SK-N-SH (cell line): ENCODE measurements around the gene BTBD16. TPM values are rescaled to one million over a fixed set of nuclear protein-coding genes. Genes with fewer than 3 reads are reported as not detected.

ENCODE experiments used
- CTCF ChIA-PET: fragments of 300-600, 350-600 bp; formaldehyde crosslinking; extraction: SDS; loops from one replicate; lab custom pipeline; 2021; lab: Yijun Ruan, JAX
- POLR2A ChIA-PET: fragments of 350-600 bp; sonication (Branson Sonifier 250); formaldehyde crosslinking; extraction: SDS; loops from one replicate; lab custom pipeline; 2020; ENCODE audit warnings: antibody characterized with exemption, inconsistent platforms; lab: Yijun Ruan, JAX
- DNase-seq: peaks from one replicate; pipeline ENCODE4 v3.0.0; 2012
- H2AFZ ChIP-seq: fragments of 200-600 bp; sonication (generic); 2 replicates; pipeline ENCODE4 v1.8.1; 2016; ENCODE audit warnings: antibody characterized with exemption, mild to moderate bottlenecking, low read depth
- H3F3A ChIP-seq: fragments of 200-600 bp; sonication (generic); replicated peaks from 2 replicates; pipeline ENCODE3; 2016; ENCODE audit warnings: antibody characterized with exemption, mild to moderate bottlenecking; ENCODE audit not compliant: insufficient read depth
- H3K27ac ChIP-seq, 2 experiments: fragments of 200-500 bp in 1 of 2; fragments of 200-600 bp in 1 of 2; sonication (Bioruptor generic) in 1 of 2; sonication (generic), shearing (Covaris generic) in 1 of 2; 2 replicates each; pipeline versions ENCODE4 v1.5.1 to v1.6.1; 2014 to 2016; ENCODE audit warnings: low read depth in 2 of 2, inconsistent platforms in 1 of 2, low read length in 1 of 2, mild to moderate bottlenecking in 1 of 2, mixed read lengths in 1 of 2
- H3K27me3 ChIP-seq: fragments of 200-600 bp; sonication (generic), shearing (Covaris generic); 2 replicates; pipeline ENCODE4 v1.6.1; 2016; ENCODE audit warnings: mixed run types; ENCODE audit not compliant: insufficient read depth
- H3K36me3 ChIP-seq, 2 experiments: fragments of 200-500 bp in 1 of 2; fragments of 200-600 bp in 1 of 2; sonication (Bioruptor generic) in 1 of 2; sonication (generic) in 1 of 2; replicated peaks in 1 of 2; 2 replicates each; pipeline versions ENCODE3 to v1.5.1; 2014 to 2016; ENCODE audit warnings: low read length in 1 of 2, mild to moderate bottlenecking in 1 of 2; ENCODE audit not compliant: insufficient read depth in 2 of 2, control insufficient read depth in 1 of 2
- H3K4me1 ChIP-seq, 2 experiments: fragments of 200-500 bp in 1 of 2; fragments of 200-600 bp in 1 of 2; sonication (Bioruptor generic) in 1 of 2; sonication (generic), shearing (Covaris generic) in 1 of 2; 2 replicates each; pipeline versions ENCODE4 v1.5.1 to v1.6.1; 2014 to 2016; ENCODE audit warnings: low read depth in 1 of 2, low read length in 1 of 2, mixed run types in 1 of 2; ENCODE audit not compliant: insufficient read depth in 2 of 2, control insufficient read depth in 1 of 2
- H3K4me2 ChIP-seq: fragments of 200-600 bp; sonication (generic), shearing (Covaris generic); 2 replicates; pipeline ENCODE4 v1.6.1; 2017; ENCODE audit warnings: mixed run types
- H3K4me3 ChIP-seq, 2 experiments: fragments of 200-500 bp in 1 of 2; fragments of 200-600 bp in 1 of 2; sonication (Bioruptor generic) in 1 of 2; sonication (generic), shearing (Covaris generic) in 1 of 2; 2 replicates each; pipeline versions ENCODE4 v1.5.1 to v1.8.1; 2014 to 2016; ENCODE audit warnings: low read depth in 2 of 2, inconsistent platforms in 1 of 2, low read length in 1 of 2, mild to moderate bottlenecking in 1 of 2, mixed read lengths in 1 of 2, moderate library complexity in 1 of 2
- H3K79me2 ChIP-seq: fragments of 200-600 bp; sonication (generic); 2 replicates; pipeline ENCODE4 v1.8.1; 2017; ENCODE audit warnings: mild to moderate bottlenecking; ENCODE audit not compliant: insufficient read depth
- H3K9ac ChIP-seq: fragments of 200-600 bp; sonication (generic); 2 replicates; pipeline ENCODE4 v1.6.1; 2017; ENCODE audit warnings: mixed run types
- H3K9me2 ChIP-seq: fragments of 200-600 bp; sonication (generic); 2 replicates; pipeline ENCODE4 v1.6.1; 2017; ENCODE audit warnings: mixed run types
- H3K9me3 ChIP-seq: fragments of 200-600 bp; sonication (generic); 2 replicates; pipeline ENCODE4 v1.6.1; 2017; ENCODE audit warnings: mixed run types, mild to moderate bottlenecking, moderate library complexity
- H4K20me1 ChIP-seq: fragments of 200-600 bp; sonication (generic); 2 replicates; pipeline ENCODE4 v1.6.1; 2017; ENCODE audit warnings: mild to moderate bottlenecking, mixed run types; ENCODE audit not compliant: insufficient read depth
- CHD2 ChIP-seq: fragments of 150-350 bp; IDR thresholded peaks from 2 replicates; pipeline ENCODE4 v1.6.1; 2018; ENCODE audit warnings: low read length; ENCODE audit not compliant: partially characterized antibody
- ELF1 ChIP-seq: IDR thresholded peaks from 2 replicates; pipeline ENCODE4 v1.4.0; 2012
- EP300 ChIP-seq, 2 experiments: IDR thresholded peaks; 2 replicates each; pipeline versions ENCODE4 v1.4.0 to v1.6.1; 2012; ENCODE audit warnings: borderline replicate concordance in 1 of 2, low read depth in 1 of 2, low read length in 1 of 2
- EZH2phosphoT487 ChIP-seq: fragments of 200-600 bp; sonication (generic); IDR thresholded peaks from 2 replicates; pipeline ENCODE4 v1.6.1; 2017; ENCODE audit warnings: low read depth, mixed run types, mild to moderate bottlenecking, antibody characterized with exemption, moderate library complexity, borderline replicate concordance
- FOXM1 ChIP-seq: IDR thresholded peaks from 2 replicates; pipeline ENCODE4 v1.4.0; 2012; ENCODE audit warnings: low read depth, mild to moderate bottlenecking
- GATA2 ChIP-seq: sonication (generic); formaldehyde crosslinking; IDR thresholded peaks from 2 replicates; pipeline ENCODE4 v1.5.0; 2020; ENCODE audit warnings: mild to moderate bottlenecking, missing genetic modification reagents
- IRF3 ChIP-seq: fragments of 150-350 bp; IDR thresholded peaks from 2 replicates; pipeline ENCODE4 v1.6.1; 2016; ENCODE audit warnings: mild to moderate bottlenecking, low read depth, low read length
- JUND ChIP-seq: IDR thresholded peaks from 2 replicates; pipeline ENCODE4 v1.4.0; 2012
- MEF2A ChIP-seq: IDR thresholded peaks from 2 replicates; pipeline ENCODE4 v1.4.0; 2012; ENCODE audit warnings: low read depth, borderline replicate concordance
- MXI1 ChIP-seq: IDR thresholded peaks from 2 replicates; pipeline ENCODE4 v1.6.1; 2012; ENCODE audit warnings: mild to moderate bottlenecking, low read depth, low read length, improper control_type of control experiment
- NFIC ChIP-seq: IDR thresholded peaks from 2 replicates; pipeline ENCODE4 v1.4.0; 2012; ENCODE audit warnings: borderline replicate concordance
- PBX3 ChIP-seq: IDR thresholded peaks from 2 replicates; pipeline ENCODE4; 2012
- RCOR1 ChIP-seq: fragments of 150-350 bp; IDR thresholded peaks from 2 replicates; pipeline ENCODE4 v1.6.1; 2017; ENCODE audit warnings: antibody characterized with exemption, low read length
- REST ChIP-seq: IDR thresholded peaks from 2 replicates; pipeline ENCODE4 v1.6.1; 2012; ENCODE audit warnings: mild to moderate bottlenecking, low read depth, low read length, moderate library complexity
- RFX5 ChIP-seq: IDR thresholded peaks from 2 replicates; pipeline ENCODE4 v1.6.1; 2012; ENCODE audit warnings: mild to moderate bottlenecking, improper control_type of control experiment, low read length
- TAF1 ChIP-seq: IDR thresholded peaks from 2 replicates; pipeline ENCODE4 v1.6.1; 2012; ENCODE audit warnings: low read depth, mild to moderate bottlenecking, low read length, moderate library complexity, borderline replicate concordance
- TEAD4 ChIP-seq: IDR thresholded peaks from 2 replicates; pipeline ENCODE4 v1.4.0; 2012; ENCODE audit warnings: mild to moderate bottlenecking, borderline replicate concordance; ENCODE audit not compliant: insufficient read depth
- USF2 ChIP-seq: fragments of 150-350 bp; IDR thresholded peaks from 2 replicates; pipeline ENCODE4 v1.6.1; 2017; ENCODE audit warnings: antibody characterized with exemption, low read length, low read depth, borderline replicate concordance
- YY1 ChIP-seq: IDR thresholded peaks from 2 replicates; pipeline ENCODE4 v1.4.0; 2012; ENCODE audit warnings: low read depth, mild to moderate bottlenecking
- ZBTB33 ChIP-seq: IDR thresholded peaks from 2 replicates; pipeline ENCODE4 v1.4.0; 2012; ENCODE audit warnings: low read depth, borderline replicate concordance
- WGBS: methylation state at CpG from one replicate; pipeline ENCODE4 v1.1.6; 2017; ENCODE audit warnings: low lambda C conversion rate; 5-methylcytosine and 5-hydroxymethylcytosine counted together
- polyA plus RNA-seq, 3 experiments: library from polyadenylated mRNA; depleted of rRNA; stranded (reverse); fragments of >200 nt; gene quantifications; 2 replicates each; pipeline ENCODE4 v1.2.3, GENCODE V29; 2012

BTBD16 gene
- polyA plus RNA-seq, 1 of the 3 experiments (the other 2 are of a cell fraction): not detected

GRCh38 chr10:122343135-122343800 lies 72.2 kb downstream of the BTBD16 start (continued):
- TF ChIP-seq CHD2: no peak
- TF ChIP-seq IRF3: no peak
- no peak for TF ChIP-seq ELF1
- no peak for TF ChIP-seq EZH2phosphoT487
- no peak for TF ChIP-seq ZBTB33
- no peak for TF ChIP-seq RFX5
- no peak for TF ChIP-seq EP300 (IDR thresholded peaks at IDR 0.05; ENCODE audit: borderline replicate concordance in 1 of 2, low read depth in 1 of 2, low read length in 1 of 2)
- no peak for TF ChIP-seq MXI1
- no peak for TF ChIP-seq RCOR1
- TF ChIP-seq TEAD4: no peak
- no peak for TF ChIP-seq JUND
- TF ChIP-seq, all 33 proteins: peak for 0

GRCh38 chr10:122343936-122344335 lies 72.8 kb downstream of the BTBD16 start:
- no peak overlapping the region for H2AFZ ChIP-seq
- no peaks in the 10 kb centered on the region for H4K20me1 ChIP-seq
- DNase-seq: no peak
- POLR2A ChIA-PET: no interaction called here
- H3K79me2 ChIP-seq: no peaks in the 10 kb centered on the region
- H3K4me2 ChIP-seq: no peak overlapping the region
- no peaks in the 10 kb centered on the region for H3K9me2 ChIP-seq
- no peaks in the 10 kb centered on the region for H3K9me3 ChIP-seq
- H3K9ac ChIP-seq: no peak overlapping the region
- 92% methylated on average over 6 of the region's 8 CpGs for WGBS
- no peak overlapping the region for H3K27ac ChIP-seq
- no peak overlapping the region for H3K4me3 ChIP-seq
- H3K36me3 ChIP-seq: no peaks in the 10 kb centered on the region
- H3K27me3 ChIP-seq: no peaks in the 10 kb centered on the region
- CTCF ChIA-PET: interaction anchor here (1.2 to 2.5 kb wide), 5 partner anchors 9 to 222 kb away, joined by 3 to 25 read pairs (median 5); no protein-coding TSS in a partner anchor
- no peaks in the 10 kb centered on the region for H3K4me1 ChIP-seq
- H3F3A ChIP-seq: no peaks in the 10 kb centered on the region
- TF ChIP-seq MEF2A (no peak), REST (no peak), ZBTB33 (no peak), JUND (no peak), GATA2 (CRISPR knock-in tag) (no peak), USF2 (no peak), FOXM1 (no peak), RFX5 (no peak), YY1 (no peak), PBX3 (no peak), TAF1 (no peak), NFIC (no peak), ELF1 (no peak), EZH2phosphoT487 (no peak)
